GM18517 (cell line): Measurements from ENCODE around the gene DNAH8.

Source experiments
- ATAC-seq: cut with Tn5 transposase; IDR thresholded peaks from one replicate; pipeline ENCODE4 v1.9.1; 2021; ENCODE audit warnings: mild to moderate bottlenecking, moderate library complexity; ENCODE audit not compliant: unreplicated experiment

The DNAH8 gene

DNA sequence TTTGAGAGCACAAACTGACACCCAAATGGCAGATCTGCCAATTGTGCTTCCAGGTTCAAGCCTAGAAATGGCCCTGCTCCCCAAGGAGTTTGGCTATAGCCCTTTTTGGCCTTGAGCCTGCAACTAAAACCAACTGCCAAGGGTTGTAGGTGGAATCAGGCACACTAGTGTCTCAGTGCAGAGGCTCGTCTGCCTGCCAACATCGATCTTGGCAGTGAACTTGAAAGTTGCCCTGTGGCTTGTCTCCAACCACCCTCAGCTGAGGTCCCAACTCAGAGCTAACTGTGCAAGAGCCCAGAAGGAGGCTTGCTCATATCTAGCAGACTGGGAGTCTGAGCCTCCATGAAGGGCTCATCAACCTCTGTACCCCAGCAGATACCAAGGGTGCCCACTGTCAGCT is 240.8 kb downstream of the DNAH8 start:
- ATAC-seq: no peak

GRCh38 chr6:38957426-38957825 is 242.3 kb downstream of the DNAH8 start:
- no peak for ATAC-seq

- no peak for ATAC-seq
These were observed 244.0 kb downstream of the DNAH8 start for GRCh38 chr6:38959138-38959537.

DNA sequence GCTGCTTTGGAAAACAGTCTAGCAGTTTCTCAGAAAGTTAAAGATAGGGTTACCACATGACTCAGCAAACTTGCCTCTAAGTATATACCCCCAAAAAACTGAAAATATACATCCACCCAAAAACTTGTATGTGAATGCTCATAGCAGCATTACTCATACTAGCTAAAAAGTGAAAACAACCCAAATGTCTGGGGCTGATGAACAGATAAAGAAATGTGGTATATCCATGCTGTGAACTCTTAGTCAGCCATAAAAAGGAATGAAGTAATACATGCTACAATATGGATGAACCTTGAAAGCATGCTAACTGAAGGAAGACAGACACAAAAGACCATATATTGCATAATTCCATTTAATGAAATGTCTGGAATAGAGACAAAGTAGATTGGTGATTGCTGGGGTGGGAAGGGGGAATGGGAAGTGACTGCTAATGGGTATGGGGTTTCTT is 253.6 kb downstream of the DNAH8 start:
- no peak for ATAC-seq

DNA sequence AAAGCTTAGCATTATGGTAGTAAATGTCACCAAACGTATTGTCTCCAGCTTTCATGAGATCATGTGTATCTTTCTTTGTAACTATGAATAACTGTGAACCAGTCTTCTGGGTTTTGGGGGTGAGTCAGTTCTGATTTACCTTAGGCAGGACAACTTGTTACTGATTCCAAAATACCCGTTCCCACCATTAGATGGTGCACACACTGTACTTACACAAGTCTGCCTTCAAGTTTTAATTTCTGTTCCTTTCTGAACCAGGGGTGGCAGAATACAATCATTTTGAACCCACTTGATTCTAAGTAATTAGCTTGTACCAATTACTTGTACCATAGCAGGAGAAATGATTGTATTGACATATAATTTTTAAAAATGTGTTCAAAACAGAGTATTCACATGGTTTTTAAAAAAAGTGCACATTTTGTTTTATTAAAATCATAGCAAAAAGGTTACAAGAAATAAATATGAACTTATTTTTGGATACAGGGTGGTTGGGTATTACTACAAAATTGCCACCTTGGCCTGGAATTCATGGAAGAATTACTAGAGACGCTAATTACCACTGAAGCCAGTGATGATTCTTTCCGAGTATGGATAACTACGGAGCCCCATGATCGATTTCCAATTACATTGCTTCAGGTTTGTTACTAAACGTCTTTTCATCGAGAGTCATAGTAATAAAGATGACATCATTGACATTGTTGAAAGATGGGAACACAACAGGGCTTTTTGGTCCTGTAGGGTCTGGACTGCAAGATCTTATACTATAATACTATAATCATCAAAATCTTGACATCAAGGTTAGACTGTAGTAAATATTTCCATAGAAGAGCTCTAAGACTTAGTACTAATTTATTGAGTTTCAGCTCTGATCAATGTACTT is 258.3 kb downstream of the DNAH8 start:
- peak; percentile 63 for ATAC-seq

DNA sequence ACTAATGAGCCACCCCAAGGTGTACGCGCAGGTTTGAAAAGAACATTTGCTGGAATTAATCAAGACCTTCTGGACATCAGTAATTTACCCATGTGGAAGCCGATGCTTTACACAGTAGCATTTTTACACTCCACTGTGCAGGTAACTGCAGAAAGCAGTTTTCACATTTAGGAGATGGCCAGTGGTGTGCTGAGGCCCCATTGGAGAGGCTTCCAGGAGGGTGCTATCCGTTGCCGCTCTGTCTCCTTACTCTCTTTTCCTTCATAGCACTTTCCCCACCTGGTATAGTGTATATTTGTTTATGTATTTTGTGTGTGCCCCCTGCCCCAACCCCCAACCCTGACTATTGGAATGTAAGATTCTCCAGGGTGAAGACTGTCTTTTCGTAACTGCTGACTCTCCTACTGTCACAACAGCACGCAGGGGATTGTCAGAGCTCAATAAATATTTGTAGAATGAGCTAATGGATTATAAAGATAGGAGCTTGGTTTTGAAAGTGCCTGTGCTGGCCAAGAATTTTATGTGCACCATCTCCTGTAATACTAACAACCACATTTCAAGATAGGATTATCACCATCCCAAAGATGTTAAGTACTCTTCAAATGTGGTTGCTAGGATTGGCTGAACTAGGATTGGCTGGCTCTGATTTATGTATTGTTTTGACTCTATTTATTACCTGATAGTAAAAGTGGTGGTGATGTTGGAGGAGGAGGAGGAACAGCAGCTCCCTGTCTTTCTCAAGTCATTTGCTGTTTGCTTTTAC is 259.5 kb downstream of the DNAH8 start:
- ATAC-seq: no peak

- no peak for ATAC-seq
These were observed 260.5 kb downstream of the DNAH8 start for GRCh38 chr6:38975621-38976049.

DNA sequence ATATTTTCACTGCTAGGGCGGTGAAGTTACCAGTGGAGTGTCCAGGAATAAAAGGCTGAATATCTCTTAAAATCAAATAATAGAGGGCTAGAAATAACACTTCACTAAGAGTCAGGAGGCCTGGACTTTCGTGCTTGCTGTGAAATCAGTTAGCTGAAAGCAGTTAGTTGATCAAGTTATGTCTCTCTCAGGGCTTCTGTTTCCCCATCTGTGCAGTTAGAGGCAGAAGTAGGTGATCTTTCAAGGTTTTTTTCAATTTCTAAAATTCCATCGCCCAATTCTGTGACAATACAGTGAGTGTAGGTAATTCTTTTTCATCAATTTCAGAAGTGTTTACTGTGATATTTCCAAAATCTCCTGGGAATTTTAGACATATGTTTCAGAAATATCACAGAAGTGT is 260.9 kb downstream of the DNAH8 start:
- ATAC-seq: no peak

DNA sequence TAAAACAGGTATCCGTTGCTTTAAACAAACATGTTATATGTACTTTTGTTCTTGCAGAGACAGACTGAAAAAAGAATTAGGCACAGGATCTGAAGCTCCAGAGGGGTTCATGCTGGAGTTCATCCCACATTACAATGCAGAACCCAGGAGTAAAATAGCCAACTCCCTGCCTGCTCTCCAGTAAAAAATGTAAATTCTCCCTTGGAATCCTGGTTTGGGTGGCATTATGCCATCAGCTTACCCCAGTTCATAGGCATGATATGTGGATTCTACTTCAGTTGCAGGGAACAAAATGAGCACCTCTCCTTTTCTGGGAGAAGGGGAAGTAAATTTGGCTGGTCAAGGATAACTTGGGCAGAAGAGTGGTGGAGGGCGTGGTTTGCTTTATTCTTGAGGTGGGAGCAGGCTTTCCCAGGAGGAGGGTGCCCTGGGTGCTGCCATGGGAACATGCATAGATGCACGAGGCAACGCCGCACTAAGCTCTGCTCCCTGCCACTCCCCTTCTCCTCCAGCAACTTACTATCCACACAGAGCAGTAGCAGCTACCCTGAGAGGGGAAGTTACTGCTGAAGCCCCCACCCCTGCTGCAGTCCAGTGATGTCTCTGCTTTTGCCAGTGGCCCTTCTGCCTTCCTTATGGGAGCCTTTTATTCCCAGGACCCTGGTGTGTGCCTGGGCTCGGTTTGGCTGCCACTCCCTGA is 261.8 kb downstream of the DNAH8 start:
- ATAC-seq: no peak

DNA sequence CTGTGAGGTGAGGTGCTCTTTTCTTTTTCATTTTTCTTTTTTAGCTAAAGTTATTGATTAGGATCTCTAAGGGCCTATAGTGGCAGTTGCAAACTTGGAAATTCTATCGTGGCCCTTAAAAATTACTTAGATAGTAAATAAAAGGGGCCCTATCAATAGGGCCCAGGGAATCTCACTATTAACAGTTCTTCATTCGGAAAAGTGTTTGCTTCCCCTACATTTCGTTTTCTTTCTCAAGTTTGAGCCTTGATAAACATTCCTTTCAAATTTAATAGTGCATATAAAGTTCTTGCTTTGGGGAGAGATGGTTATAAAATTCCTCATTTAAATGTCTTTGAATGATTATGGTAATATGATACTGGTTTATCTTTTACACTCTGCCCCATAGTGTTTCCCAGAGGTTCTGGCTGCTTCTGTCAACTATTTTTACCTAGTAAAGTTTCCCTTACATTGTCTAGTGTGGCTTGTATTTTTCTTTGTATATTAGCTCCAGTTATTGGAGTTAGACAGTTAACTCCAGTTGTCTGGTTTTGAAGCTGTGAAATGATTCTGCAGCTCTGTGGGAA is 263.1 kb downstream of the DNAH8 start:
- no peak for ATAC-seq

- ATAC-seq: no peak
These were observed 267.4 kb downstream of the DNAH8 start for GRCh38 chr6:38982470-38982869.

DNA sequence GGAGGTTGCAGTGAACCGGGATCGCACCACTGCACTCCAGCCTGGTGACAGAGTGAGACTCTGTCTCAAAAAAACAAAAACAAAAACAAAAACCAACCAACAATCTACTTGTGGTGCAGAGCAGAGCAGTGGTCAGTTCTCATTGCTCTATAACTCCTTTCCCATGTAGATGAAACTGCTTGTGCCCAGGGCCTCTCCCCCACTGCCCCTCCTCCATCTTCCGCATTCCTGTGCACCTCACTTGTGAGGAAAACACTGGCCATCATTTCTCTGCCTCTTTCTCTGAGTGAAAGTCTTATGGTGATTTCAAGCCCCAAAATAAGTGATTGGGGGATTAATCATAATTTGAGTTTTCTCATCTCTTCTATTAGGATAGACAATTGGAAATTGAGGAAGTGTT is 269.6 kb downstream of the DNAH8 start:
- no peak for ATAC-seq

GRCh38 chr6:38985839-38986238 is 270.7 kb downstream of the DNAH8 start:
- ATAC-seq: no peak

DNA sequence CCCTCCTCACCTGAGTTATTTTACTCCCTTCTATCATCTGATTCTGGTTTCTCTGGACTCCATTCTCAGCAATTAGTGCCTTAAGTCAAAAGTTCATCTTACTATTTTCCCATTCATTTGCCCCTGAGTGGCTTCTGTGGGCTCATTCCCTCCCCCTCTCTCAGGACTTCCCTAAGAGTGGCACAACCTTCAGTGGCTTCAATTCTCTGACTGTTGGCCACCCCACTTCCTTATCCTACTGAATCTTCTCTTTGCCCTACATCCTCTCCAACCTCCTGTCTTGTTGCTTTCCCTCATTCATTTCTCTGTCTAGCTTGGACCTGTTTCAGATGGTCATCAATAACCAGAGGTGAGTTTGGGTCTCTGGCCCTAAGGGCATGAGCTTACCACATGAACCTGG is 272.4 kb downstream of the DNAH8 start:
- ATAC-seq: no peak

DNA sequence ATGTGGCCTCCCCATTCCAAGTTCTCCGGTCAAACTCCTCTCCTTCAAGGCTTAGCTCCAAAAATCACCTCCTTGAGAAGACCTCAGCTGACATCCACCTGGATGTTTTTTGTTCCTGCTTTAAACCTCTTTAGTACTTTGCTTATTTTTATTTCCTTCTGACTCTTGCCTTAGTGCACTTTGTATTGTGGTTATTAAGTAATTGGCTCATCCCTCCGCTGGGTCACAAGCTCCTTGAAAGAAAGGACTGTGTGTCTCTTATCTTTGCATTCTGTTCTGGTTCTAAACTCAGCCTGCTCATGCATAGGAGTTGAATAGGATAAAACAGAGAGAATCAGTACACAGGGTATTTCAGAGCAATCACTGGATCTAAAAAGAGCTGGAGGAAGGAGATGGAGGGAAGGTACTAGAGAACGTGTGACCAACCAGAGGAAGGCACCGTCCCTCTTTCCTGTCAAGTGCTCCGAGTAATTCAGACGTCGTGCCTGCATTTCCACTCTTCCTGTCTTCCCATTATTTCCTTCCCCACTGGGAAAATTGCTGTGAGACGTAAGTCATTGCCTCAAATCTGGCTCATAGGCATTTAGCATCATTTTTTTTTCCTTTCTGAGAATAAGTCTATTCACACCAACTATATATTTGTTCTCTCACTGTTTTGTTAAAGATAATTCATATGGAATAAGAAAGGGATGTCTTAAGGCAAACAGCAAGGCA is 273.8 kb downstream of the DNAH8 start:
- ATAC-seq: no peak

DNA sequence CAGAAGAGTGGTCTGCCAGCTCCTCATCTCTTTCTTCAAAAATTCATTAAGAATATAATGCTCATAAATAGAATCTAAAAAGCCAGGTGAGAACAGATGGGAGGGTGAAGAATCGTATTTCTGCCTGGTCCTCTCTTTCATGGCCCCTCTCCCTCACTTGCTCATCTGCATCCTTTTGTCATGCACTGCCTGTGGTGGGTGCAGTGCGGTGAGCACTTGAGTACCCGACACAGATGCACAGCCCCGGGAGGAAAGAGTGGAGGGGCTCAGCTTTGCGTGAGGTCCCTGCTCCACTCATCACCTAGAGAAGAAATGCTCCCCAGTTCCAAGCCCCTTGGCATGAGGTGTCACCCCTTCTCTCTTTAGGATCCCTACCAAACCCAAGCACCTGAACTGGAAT is 275.4 kb downstream of the DNAH8 start:
- ATAC-seq: no peak

DNA sequence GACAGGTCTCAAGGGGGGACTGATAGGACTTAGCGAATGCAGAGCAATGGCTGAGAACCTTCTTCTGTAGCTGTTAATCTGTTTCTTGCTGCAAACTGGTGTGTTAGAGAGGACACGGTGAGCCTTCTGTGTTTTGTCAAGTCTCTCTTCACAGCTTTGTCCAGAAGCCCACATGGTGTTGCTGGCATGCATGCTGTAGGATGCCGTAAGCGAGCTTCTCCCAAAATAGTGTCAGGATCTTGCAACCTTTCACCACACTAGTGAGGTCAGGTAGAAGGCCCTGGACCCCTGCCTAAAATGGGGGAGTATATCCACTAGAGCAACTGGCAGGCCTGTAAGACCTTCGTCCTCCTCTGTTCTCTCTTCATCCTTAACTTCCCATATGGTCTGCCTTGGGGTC is 281.6 kb downstream of the DNAH8 start:
- ATAC-seq: no peak

DNA sequence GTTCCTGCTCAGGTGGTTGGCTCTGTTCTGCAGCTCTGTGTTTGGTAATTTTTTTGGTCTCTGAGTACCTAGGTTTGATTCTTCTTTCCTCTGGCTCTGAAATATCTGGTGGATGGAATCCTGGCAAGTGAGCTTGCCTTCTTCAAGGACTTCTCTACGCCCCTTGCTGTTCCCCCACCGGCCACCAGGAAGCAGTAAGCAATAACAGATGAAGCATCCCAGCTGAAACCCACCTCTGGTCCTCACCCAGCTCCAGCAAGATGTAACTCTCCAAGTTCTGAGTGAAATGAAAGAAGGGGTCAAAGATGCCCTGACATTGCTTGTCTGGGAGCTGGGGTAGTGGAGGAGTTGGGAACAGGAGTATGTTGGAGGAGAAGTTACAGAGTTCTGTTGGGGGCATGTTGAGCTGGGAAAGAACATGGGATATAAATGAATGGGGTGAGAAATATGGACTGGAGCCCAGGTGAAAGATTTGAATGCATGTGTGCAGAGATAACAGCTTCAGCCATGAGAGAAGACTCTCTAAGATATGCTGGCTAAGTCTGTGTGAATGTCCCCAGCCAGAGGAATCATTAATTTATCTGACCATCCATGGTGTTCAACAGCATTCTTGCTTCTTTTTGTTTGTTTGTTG is 282.1 kb downstream of the DNAH8 start:
- no peak for ATAC-seq

DNA sequence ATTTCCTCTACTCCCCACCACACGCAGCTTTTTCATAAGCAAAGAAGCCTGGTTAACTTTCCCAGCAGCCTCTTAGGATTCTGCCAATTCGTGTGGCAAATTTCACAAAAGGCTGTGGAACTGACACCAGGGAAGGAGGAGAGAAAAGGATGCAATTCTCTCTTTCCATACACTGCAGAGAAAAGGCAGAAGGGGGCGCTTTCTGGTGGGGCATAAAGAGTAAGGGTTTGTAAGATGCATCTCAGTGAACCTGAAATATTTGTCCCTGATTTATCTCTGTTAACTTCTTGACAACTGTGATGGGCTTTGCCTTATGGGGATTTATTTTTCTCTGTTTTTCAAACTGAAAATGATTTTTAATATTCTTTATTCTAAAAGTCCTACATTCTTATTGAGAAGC is 288.0 kb downstream of the DNAH8 start:
- ATAC-seq: no peak

DNA sequence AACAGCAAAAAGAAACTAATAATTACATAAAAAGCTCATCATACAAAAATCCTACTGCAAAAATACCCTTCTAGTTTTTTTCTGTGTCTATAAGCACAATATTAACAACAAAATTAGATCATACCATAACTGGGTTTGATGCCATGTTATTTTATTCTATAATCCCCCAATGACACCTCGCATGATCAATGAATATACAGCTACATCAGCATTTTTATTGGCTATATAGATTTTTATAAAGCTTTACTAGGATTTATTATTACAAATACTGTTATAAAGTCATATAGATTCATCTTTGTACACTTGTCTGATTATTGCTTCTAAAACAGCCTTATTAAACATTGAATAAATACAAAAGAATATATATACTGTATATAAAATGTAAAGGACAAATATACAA is 288.4 kb downstream of the DNAH8 start:
- no peak for ATAC-seq
